ENCODE measurements around the gene HAP1. TPM values are rescaled to one million over a fixed set of nuclear protein-coding genes. Genes with fewer than 3 reads are reported as not detected.
A peak's percentile ranks its signal among the peaks of the same experiment; 100 is the strongest.

Gene HAP1
- total RNA-seq, 1 donor from 2014 or later, result 0.11 TPM

- Mint-ChIP-seq H3K27me3 (ENCODE audit: unreplicated experiment) (no peaks in the 10 kb centered on the region), H3K27ac (ENCODE audit: unreplicated experiment) (peak overlapping the region; percentile 34), H3K9me3 (ENCODE audit: unreplicated experiment) (no peaks in the 10 kb centered on the region), H3K4me1 (ENCODE audit: unreplicated experiment) (peaks cover 53% of the 10 kb centered on the region), H3K36me3 (ENCODE audit: unreplicated experiment) (peaks cover 24% of the 10 kb centered on the region), H3K4me3 (ENCODE audit: unreplicated experiment) (no peak overlapping the region)
- TF ChIP-seq CTCF (IDR thresholded peaks at IDR 0.05), result no peak
- DNase-seq (ENCODE audit: extremely low spot score, unreplicated experiment), result no peak
These were observed 38.7 kb upstream of the HAP1 start for GRCh38 chr17:41773190-41773588.

- DNase-seq (ENCODE audit: extremely low spot score, unreplicated experiment), result no peak
- Mint-ChIP-seq H3K27ac (ENCODE audit: unreplicated experiment) (no peak overlapping the region), H3K4me1 (ENCODE audit: unreplicated experiment) (peaks cover 48% of the 10 kb centered on the region), H3K9me3 (ENCODE audit: unreplicated experiment) (no peaks in the 10 kb centered on the region), H3K36me3 (ENCODE audit: unreplicated experiment) (peaks cover 27% of the 10 kb centered on the region), H3K27me3 (ENCODE audit: unreplicated experiment) (no peaks in the 10 kb centered on the region), H3K4me3 (ENCODE audit: unreplicated experiment) (no peak overlapping the region)
- TF ChIP-seq CTCF (IDR thresholded peaks at IDR 0.05), result no peak
These were observed 38.2 kb upstream of the HAP1 start for GRCh38 chr17:41772586-41773189.

DNA sequence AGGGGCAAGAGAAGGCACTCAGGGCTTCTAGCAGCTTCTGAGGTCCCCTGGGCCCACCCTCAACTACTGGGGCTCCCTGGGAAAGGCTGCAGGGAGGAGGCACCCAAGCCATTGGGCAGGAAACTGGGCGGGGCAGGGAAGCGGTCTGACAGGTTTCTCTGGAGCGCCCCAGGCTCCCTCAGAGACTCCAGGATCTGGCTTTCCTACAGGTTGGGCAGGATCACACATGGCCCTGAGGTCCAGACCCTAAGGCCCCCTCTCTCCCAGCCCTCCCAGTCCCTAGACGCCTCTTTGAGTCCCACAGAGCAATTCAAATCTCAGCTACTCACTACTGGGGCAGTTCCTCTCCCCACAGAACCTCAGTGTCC, 37.8 kb upstream of the HAP1 start:
- peaks cover 29% of the 10 kb centered on the region for H3K36me3 Mint-ChIP-seq (ENCODE audit: unreplicated experiment)

GRCh38 chr17:41771389-41772206, 37.2 kb upstream of the HAP1 start:
- H3K4me1 Mint-ChIP-seq (ENCODE audit: unreplicated experiment), result peaks cover 37% of the 10 kb centered on the region
- no peaks in the 10 kb centered on the region for H3K27me3 Mint-ChIP-seq (ENCODE audit: unreplicated experiment)
- H3K9me3 Mint-ChIP-seq (ENCODE audit: unreplicated experiment), result no peaks in the 10 kb centered on the region
- TF ChIP-seq CTCF (IDR thresholded peaks at IDR 0.05), result no peak
- H3K4me3 Mint-ChIP-seq (ENCODE audit: unreplicated experiment), result no peak overlapping the region
- no peak overlapping the region for H3K27ac Mint-ChIP-seq (ENCODE audit: unreplicated experiment)
- DNase-seq (ENCODE audit: extremely low spot score, unreplicated experiment), result no peak
- peaks cover 32% of the 10 kb centered on the region for H3K36me3 Mint-ChIP-seq (ENCODE audit: unreplicated experiment)

More for the DNA sequence above, 37.8 kb upstream of the HAP1 start:
- Mint-ChIP-seq H3K27ac (ENCODE audit: unreplicated experiment) (no peak overlapping the region), H3K4me3 (ENCODE audit: unreplicated experiment) (no peak overlapping the region), H3K4me1 (ENCODE audit: unreplicated experiment) (peaks cover 43% of the 10 kb centered on the region), H3K27me3 (ENCODE audit: unreplicated experiment) (no peaks in the 10 kb centered on the region), H3K9me3 (ENCODE audit: unreplicated experiment) (no peaks in the 10 kb centered on the region)
- no peak for TF ChIP-seq CTCF (IDR thresholded peaks at IDR 0.05)
- DNase-seq (ENCODE audit: extremely low spot score, unreplicated experiment), result no peak

DNA sequence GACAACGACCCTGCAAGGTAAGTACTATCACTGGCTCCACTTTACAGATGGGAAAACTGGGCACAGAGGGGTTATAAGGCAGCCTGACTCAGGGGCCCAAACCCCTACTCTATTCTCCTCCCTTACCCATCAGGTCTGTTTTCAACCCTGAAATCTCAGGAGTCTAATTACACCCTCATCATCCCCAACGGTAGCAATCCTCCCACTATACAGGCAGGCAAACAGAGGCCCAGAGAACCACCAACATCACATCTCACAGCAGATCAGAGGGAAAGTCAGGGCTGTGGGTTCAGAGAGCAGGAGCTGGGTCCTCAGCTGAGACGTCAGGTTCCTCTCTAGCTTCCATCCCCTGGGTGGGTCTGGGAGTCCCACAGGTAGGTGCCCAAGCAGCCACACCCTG, 35.5 kb upstream of the HAP1 start:
- Mint-ChIP-seq H3K36me3 (ENCODE audit: unreplicated experiment) (peaks cover 36% of the 10 kb centered on the region), H3K27ac (ENCODE audit: unreplicated experiment) (no peak overlapping the region), H3K4me1 (ENCODE audit: unreplicated experiment) (peaks cover 22% of the 10 kb centered on the region), H3K27me3 (ENCODE audit: unreplicated experiment) (no peaks in the 10 kb centered on the region), H3K9me3 (ENCODE audit: unreplicated experiment) (no peaks in the 10 kb centered on the region), H3K4me3 (ENCODE audit: unreplicated experiment) (no peak overlapping the region)
- no peak for TF ChIP-seq CTCF (IDR thresholded peaks at IDR 0.05)
- DNase-seq (ENCODE audit: extremely low spot score, unreplicated experiment), result no peak

Data from osteocyte (in vitro differentiated cells).